ENCODE measurements around the gene FARSA.

GRCh38 chr19:12956446-12957388, 23.2 kb upstream of the FARSA start, which contains the start of gene GADD45GIP1:
- TF ChIP-seq EZH2phosphoT487 (IDR thresholded peaks at IDR 0.05; ENCODE audit: insufficient read depth, low read depth) (no peak), EZH2 (IDR thresholded peaks at IDR 0.05; ENCODE audit: insufficient read depth, poor library complexity, severe bottlenecking) (no peak)

Measured in GM23248 (cell line).